A673 (cell line): Measurements from ENCODE around the gene CSNK2A1. TPM values are rescaled to one million over a fixed set of nuclear protein-coding genes. Genes with fewer than 3 reads are reported as not detected.

Experiments used
- BruUV-seq: library from RNA; stranded (reverse); fragments of 400-500 nt; replicated peaks from 2 replicates; lab custom pipeline; 2021; lab: Mats Ljungman, UMichigan
- CTCF ChIA-PET: fragments of 300-600 bp; sonication (Branson Sonifier 250); formaldehyde crosslinking; loops from one replicate; lab custom pipeline; 2022; ENCODE audit warnings: antibody characterized with exemption; lab: Charles Lee
- POLR2A ChIA-PET: fragments of 300-600 bp; sonication (Branson Sonifier 250); formaldehyde crosslinking; loops from one replicate; lab custom pipeline; 2022; ENCODE audit warnings: antibody characterized with exemption; ENCODE audit not compliant: low non-redundant PET; lab: Charles Lee
- DNase-seq: peaks from one replicate; pipeline ENCODE4 v3.0.0-alpha.2; 2015; ENCODE audit warnings: low spot score
- H3K27ac ChIP-seq: fragments of 200-600 bp; sonication (generic); 2 replicates; pipeline ENCODE4 v1.5.1; 2016; ENCODE audit warnings: mixed run types, low read depth, mild to moderate bottlenecking, mixed read lengths, antibody characterized with exemption, low read length; ENCODE audit not compliant: poor library complexity, severe bottlenecking
- H3K27me3 ChIP-seq: fragments of 200-600 bp; sonication (generic); replicated peaks from 2 replicates; pipeline ENCODE4 v1.6.1; 2017; ENCODE audit warnings: mixed run types, low read depth, mild to moderate bottlenecking, mixed read lengths, antibody characterized with exemption, low read length; ENCODE audit not compliant: insufficient read depth, poor library complexity
- H3K36me3 ChIP-seq: fragments of 200-600 bp; sonication (generic); 2 replicates; pipeline ENCODE4 v1.6.1; 2016; ENCODE audit warnings: mixed run types, mild to moderate bottlenecking, mixed read lengths, antibody characterized with exemption, low read length; ENCODE audit not compliant: insufficient read depth, poor library complexity, severe bottlenecking
- H3K4me1 ChIP-seq: fragments of 200-600 bp; sonication (generic); 2 replicates; pipeline ENCODE4 v1.6.1; 2017; ENCODE audit warnings: mixed run types, mild to moderate bottlenecking, mixed read lengths, antibody characterized with exemption, low read length; ENCODE audit not compliant: insufficient read depth, poor library complexity, severe bottlenecking
- H3K4me3 ChIP-seq: fragments of 200-600 bp; sonication (generic); 2 replicates; pipeline ENCODE4 v1.5.1; 2016; ENCODE audit warnings: low read depth, mixed run types, mild to moderate bottlenecking, mixed read lengths, low read length; ENCODE audit not compliant: poor library complexity, severe bottlenecking
- H3K9me3 ChIP-seq: fragments of 200-600 bp; sonication (generic); 2 replicates; pipeline ENCODE4 v1.6.1; 2016; ENCODE audit warnings: mixed run types, low read depth, mild to moderate bottlenecking, mixed read lengths, antibody characterized with exemption, low read length; ENCODE audit not compliant: poor library complexity, severe bottlenecking
- EZH2 ChIP-seq: fragments of 200-600 bp; sonication (generic); IDR thresholded peaks from 2 replicates; pipeline ENCODE4 v1.6.1; 2017; ENCODE audit warnings: borderline replicate concordance, low read depth, mild to moderate bottlenecking, mixed read lengths, antibody characterized with exemption, low read length; ENCODE audit not compliant: poor library complexity, severe bottlenecking
- intact Hi-C: fragments of 100-400 bp; cut with micrococcal nuclease; formaldehyde crosslinking; loops from one replicate; pipeline ENCODE4 v1.10.0; 2022; ENCODE audit not compliant: unreplicated experiment
- total RNA-seq: library from RNA; stranded (reverse); gene quantifications from 2 replicates; pipeline ENCODE4 v1.2.3, GENCODE V29; 2021
- TF ChIP-seq, protein P1 (sequence below): fragments of 300-800, 200-600 bp; sonication (generic); conservative IDR thresholded peaks from 2 replicates; pipeline ENCODE4 v1.5.1; 2017; ENCODE audit warnings: low read depth, mild to moderate bottlenecking, antibody characterized with exemption, low read length, moderate library complexity, mixed read lengths

Gene CSNK2A1
- total RNA-seq, 1 experiment from 2014 or later, result 233 TPM

DNA sequence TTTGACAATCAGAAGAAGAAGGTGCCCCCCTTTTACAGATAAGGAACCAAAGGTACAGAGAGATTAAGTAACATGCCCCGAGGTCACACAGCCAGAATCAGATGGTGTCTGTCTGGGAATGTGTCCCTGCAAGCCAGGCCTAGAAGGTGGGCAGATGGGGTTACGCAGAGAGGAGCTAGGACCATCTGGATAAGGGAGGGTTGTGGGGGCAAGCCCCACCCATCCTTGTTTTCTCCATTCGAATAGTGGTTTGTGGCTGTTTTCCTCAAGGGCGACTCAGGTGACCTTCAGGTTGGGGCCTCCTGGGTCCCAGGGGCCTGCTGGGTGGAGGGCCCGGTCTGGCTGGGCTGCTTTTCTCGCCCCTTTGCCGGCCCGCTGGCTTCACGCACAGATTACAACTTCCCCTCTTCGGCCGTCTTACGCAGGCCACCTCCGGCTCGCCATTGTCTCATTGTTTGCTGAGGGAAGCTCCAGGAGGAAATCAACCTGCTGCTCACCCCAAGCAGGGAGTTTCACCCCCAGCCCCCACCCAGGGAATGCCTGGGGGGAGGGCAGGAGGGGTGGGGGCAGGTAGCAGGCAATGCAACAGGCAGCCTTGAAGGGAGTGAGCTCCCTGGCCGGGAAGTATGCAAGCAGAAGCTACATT lies 30.8 kb upstream of the CSNK2A1 start:
- Histone ChIP-seq H3K9me3 (no peaks in the 10 kb centered on the region), H3K27me3 (no peaks in the 10 kb centered on the region), H3K4me3 (no peak overlapping the region), H3K36me3 (no peaks in the 10 kb centered on the region), H3K27ac (no peak overlapping the region), H3K4me1 (peaks cover 6% of the 10 kb centered on the region)
- no peak for DNase-seq
- BruUV-seq, result no TSS peak
- CTCF ChIA-PET, result no interaction called here
- TF ChIP-seq, protein P1, sequence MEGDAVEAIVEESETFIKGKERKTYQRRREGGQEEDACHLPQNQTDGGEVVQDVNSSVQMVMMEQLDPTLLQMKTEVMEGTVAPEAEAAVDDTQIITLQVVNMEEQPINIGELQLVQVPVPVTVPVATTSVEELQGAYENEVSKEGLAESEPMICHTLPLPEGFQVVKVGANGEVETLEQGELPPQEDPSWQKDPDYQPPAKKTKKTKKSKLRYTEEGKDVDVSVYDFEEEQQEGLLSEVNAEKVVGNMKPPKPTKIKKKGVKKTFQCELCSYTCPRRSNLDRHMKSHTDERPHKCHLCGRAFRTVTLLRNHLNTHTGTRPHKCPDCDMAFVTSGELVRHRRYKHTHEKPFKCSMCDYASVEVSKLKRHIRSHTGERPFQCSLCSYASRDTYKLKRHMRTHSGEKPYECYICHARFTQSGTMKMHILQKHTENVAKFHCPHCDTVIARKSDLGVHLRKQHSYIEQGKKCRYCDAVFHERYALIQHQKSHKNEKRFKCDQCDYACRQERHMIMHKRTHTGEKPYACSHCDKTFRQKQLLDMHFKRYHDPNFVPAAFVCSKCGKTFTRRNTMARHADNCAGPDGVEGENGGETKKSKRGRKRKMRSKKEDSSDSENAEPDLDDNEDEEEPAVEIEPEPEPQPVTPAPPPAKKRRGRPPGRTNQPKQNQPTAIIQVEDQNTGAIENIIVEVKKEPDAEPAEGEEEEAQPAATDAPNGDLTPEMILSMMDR, result no peak
- no peak for TF ChIP-seq EZH2
- intact Hi-C loops, result no loop called here
- POLR2A ChIA-PET, result no interaction called here

DNA sequence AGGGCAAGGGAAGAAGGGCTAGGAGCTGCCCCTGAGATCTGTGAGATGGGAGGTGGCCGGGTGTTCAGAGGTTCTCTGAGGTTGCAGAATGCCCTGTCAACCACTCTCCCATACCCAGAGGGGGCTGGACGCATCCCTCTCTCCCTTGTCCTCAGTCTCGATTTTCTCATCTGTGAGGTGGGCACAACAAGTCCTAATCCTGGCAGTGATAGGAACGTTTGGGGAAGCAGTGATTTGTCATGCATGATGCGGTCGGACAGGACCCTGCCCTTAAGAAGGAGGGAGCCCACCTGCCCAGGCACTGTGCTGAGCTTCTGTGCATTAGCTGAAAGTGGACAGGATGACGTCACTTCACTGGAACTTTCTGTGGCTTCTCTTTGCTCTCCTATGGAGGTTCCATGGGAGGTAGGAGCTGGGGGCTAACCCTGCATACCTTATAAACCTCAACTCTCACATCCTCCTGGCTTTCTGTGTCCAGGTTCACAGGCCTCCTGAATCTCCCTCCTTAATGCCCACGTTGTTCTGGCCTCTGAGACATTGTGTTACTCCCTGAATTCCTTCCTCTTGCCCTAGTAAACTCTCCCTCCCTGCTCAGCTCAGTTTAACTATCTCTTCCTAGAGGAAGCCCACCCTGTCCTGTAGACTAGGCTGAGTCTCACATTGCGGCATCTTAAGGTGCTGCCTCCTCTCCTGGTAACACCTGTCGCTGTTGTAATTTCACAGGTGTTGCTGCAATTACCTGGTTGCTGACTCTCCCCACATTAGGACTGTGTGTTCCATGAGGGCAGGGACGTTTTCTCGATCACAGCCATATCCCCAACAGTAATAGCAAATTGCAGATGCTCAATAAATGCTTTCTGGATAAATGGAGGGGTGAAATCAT lies 30.1 kb upstream of the CSNK2A1 start:
- DNase-seq, result no peak
- intact Hi-C loops, result no loop called here
- no TSS peak for BruUV-seq
- Histone ChIP-seq H3K4me3 (no peak overlapping the region), H3K27me3 (no peaks in the 10 kb centered on the region), H3K27ac (no peak overlapping the region), H3K36me3 (no peaks in the 10 kb centered on the region), H3K4me1 (peaks cover 8% of the 10 kb centered on the region), H3K9me3 (no peaks in the 10 kb centered on the region)
- no peak for TF ChIP-seq EZH2
- TF ChIP-seq, protein P1, result no peak
- ChIA-PET POLR2A (no interaction called here), CTCF (no interaction called here)

DNA sequence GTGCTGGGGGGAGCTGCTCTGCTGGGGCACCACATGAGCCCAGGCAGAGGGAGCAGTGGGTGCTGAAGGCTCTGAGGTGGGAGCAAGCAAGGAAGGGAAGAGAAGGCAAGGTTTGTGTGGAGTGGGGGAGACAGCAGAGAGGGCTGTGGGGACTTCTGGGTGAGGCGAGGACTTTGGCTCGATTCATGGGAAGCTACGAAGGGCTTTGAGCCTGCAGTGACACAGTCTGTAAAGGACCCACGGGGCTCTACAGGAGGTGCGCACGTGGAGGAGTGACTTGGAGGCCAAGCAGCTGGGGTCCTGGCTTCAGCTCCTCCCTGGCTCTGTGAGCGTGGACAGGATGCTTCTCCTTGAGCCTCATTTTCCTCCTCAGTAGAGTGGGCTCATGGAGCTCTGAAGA lies 29.1 kb upstream of the CSNK2A1 start:
- no peak overlapping the region for H3K27ac ChIP-seq
- intact Hi-C loops, result no loop called here
- ChIA-PET CTCF (no interaction called here), POLR2A (no interaction called here)
- H3K27me3 ChIP-seq, result peaks cover 3% of the 10 kb centered on the region
- no peak for DNase-seq
- H3K9me3 ChIP-seq, result no peaks in the 10 kb centered on the region
- H3K4me3 ChIP-seq, result no peak overlapping the region
- H3K36me3 ChIP-seq, result no peaks in the 10 kb centered on the region
- TF ChIP-seq EZH2, result no peak
- TF ChIP-seq, protein P1, result no peak
- BruUV-seq, result no TSS peak
- H3K4me1 ChIP-seq, result peaks cover 15% of the 10 kb centered on the region
